Esophagus muscularis mucosa (tissue), 4 donors: ENCODE data around the gene PRODH. TPM values are rescaled to one million over a fixed set of nuclear protein-coding genes. Genes with fewer than 3 reads are reported as not detected.
"Not testable (repeated sequence)": the region's sequence is repeated elsewhere in the genome, so short reads cannot be mapped to it uniquely, and the experiment has no call there.

ENCODE experiments used
- DNase-seq: peaks from one replicate; pipeline ENCODE4 v3.0.0-alpha.2; 2017; ENCODE audit errors: extremely low spot score
- H3K27ac ChIP-seq, 4 donors: fragments of 200-600 bp; sonication (generic); replicated peaks in 1 of 4; 1 replicate in 3 of 4; 2 replicates in 1 of 4; pipeline ENCODE4 v1.5.1; 2016 to 2019; ENCODE audit warnings: mild to moderate bottlenecking in 1 of 4
- H3K27me3 ChIP-seq, 4 donors: fragments of 200-600 bp; sonication (generic); one replicate each; pipeline versions ENCODE4 v1.5.1 to v1.6.0; 2016 to 2019
- H3K36me3 ChIP-seq, 4 donors: fragments of 200-600 bp; sonication (generic); one replicate each; pipeline ENCODE4 v1.5.1; 2016 to 2019
- H3K4me1 ChIP-seq, 4 donors: fragments of 200-600 bp; sonication (generic); one replicate each; pipeline ENCODE4 v1.5.1; 2016 to 2019
- H3K4me3 ChIP-seq, 4 donors: fragments of 200-600 bp; sonication (generic); 1 replicate in 2 of 4; 2 replicates in 2 of 4; pipeline ENCODE4 v1.5.1; 2016 to 2019; ENCODE audit warnings: mild to moderate bottlenecking in 4 of 4, moderate library complexity in 1 of 4
- H3K9me3 ChIP-seq, 4 donors: fragments of 200-600 bp; sonication (generic); 1 replicate in 3 of 4; 2 replicates in 1 of 4; pipeline ENCODE4 v1.5.1; 2016 to 2019
- EP300 ChIP-seq: sonication (generic); formaldehyde crosslinking; IDR thresholded peaks from one replicate; pipeline ENCODE4 v1.6.1; 2017; ENCODE audit warnings: antibody characterized with exemption
- POLR2A ChIP-seq: fragments of 450-650 bp; IDR thresholded peaks from one replicate; pipeline ENCODE4 v1.6.1; 2017; ENCODE audit warnings: antibody characterized with exemption, moderate library complexity, mild to moderate bottlenecking, low read depth
- POLR2AphosphoS5 ChIP-seq, 2 donors: sonication (generic); formaldehyde crosslinking; IDR thresholded peaks; one replicate each; pipeline ENCODE4 v1.6.1; 2017; ENCODE audit warnings: antibody characterized with exemption in 2 of 2
- WGBS: methylation state at CpG from one replicate; pipeline ENCODE4 v1.1.5; 2018; 5-methylcytosine and 5-hydroxymethylcytosine counted together
- intact Hi-C: fragments of 100-400 bp; cut with DNase I; formaldehyde crosslinking; loops from one replicate; pipeline ENCODE4 v1.15.1; 2023
- total RNA-seq, 4 donors: library from RNA; depleted of rRNA; stranded (reverse); fragments of >200 nt; gene quantifications; one replicate each; pipeline versions ENCODE4 v1.1.0 to v1.2.1, GENCODE V29; 2016
- TF ChIP-seq, protein P1 (sequence below), 3 experiments: fragments of 200-600 bp in 2 of 3; fragments of 450-650 bp in 1 of 3; sonication (generic) in 2 of 3; IDR thresholded peaks; one replicate each; pipeline ENCODE4 v1.5.1; 2017 to 2019; ENCODE audit warnings: antibody characterized with exemption in 3 of 3, mild to moderate bottlenecking in 2 of 3, moderate library complexity in 1 of 3

The PRODH gene
- total RNA-seq, 4 donors from 2014 or later: 1.4 to 7.2 (median 3.9) TPM

DNA sequence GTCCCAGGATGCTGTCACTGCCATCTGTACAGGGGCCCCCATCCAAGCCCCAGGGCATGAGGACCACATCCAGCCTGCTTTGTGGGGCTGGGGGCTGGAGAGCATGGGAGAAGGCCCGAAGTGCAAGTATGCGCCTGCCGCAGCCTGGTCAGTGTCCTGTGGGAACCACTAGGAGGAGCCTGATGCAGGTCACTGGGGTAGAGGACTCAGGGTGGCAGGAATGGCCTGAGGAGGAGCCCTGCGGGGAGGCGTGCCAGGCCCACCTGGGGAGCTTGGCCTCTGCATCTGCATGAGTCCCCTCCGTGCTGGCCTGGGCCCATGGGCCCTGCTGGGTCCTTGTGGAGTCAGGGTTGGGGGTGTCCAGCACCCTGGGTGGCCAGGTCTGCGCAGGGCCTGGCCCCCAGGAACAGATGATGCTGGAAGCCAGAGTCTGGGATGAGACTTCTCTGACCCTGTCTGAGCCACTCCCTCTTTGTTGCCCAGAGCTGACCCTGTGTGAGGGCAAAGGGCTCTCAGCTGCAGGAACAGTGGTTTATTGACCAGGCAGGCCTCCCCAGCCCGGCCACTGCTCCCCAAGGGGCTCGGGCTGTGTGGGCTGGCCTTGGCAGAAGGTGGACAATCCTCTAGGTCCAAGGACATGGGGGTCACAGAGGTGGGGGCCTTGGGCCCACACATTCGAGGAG is 23.7 kb downstream of the PRODH start:
- H3K27ac ChIP-seq, DNase-seq, H3K27me3 ChIP-seq, H3K9me3 ChIP-seq, H3K4me3 ChIP-seq, H3K4me1 ChIP-seq, H3K36me3 ChIP-seq, intact Hi-C loops: not testable (repeated sequence)
- WGBS: no CpG with 5 or more reads among the region's 10 CpGs

DNA sequence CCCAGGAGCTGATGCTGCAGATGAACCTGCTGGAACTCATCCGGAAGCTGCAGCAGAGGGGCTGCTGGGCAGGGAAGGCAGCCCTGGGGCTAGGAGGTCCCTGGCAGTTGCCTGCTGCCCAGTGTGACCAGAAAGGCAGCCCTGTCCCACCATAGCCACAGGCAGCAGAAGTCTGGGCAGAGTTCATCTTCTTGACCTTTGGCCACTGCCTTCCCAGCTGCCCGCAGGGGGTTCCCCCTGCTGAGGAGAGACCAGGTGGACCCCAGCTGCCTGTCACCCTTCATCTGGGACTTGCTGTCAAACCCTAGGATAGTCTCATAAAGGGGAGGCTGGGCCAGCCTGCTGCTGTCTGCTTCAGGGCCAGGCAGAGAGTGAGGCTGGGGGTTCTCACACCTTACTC is 24.6 kb downstream of the PRODH start:
- intact Hi-C loops, H3K27ac ChIP-seq: not testable (repeated sequence)
- WGBS: no CpG with 5 or more reads among the region's 2 CpGs

DNA sequence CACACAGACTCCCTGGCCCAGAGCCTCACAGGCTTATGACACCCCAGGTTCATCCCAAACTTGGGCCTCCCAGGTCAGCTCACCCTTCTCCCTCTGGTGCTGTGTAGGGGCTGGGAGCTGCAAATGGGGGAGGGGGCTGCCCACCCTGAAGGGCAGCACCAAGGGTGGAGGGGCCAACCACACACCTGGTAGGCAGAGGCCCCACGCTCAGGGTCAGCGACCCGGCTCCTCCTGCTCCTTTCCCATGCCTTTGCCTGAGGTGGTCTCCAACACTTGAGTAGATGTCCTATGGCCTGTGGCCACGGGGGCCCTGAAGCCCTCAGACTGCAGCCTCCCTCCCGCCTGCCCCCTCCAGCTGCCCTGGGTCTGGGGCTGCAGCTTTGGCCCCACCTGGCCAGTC is 26.5 kb downstream of the PRODH start:
- Histone ChIP-seq H3K27ac (no peak overlapping the region), H3K4me3 (no peak overlapping the region), H3K36me3 (no peaks in the 10 kb centered on the region), H3K9me3 (no peaks in the 10 kb centered on the region), H3K4me1 (no peaks in the 10 kb centered on the region), H3K27me3 (no peaks in the 10 kb centered on the region)
- TF ChIP-seq, protein P1, sequence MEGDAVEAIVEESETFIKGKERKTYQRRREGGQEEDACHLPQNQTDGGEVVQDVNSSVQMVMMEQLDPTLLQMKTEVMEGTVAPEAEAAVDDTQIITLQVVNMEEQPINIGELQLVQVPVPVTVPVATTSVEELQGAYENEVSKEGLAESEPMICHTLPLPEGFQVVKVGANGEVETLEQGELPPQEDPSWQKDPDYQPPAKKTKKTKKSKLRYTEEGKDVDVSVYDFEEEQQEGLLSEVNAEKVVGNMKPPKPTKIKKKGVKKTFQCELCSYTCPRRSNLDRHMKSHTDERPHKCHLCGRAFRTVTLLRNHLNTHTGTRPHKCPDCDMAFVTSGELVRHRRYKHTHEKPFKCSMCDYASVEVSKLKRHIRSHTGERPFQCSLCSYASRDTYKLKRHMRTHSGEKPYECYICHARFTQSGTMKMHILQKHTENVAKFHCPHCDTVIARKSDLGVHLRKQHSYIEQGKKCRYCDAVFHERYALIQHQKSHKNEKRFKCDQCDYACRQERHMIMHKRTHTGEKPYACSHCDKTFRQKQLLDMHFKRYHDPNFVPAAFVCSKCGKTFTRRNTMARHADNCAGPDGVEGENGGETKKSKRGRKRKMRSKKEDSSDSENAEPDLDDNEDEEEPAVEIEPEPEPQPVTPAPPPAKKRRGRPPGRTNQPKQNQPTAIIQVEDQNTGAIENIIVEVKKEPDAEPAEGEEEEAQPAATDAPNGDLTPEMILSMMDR (IDR thresholded peaks at IDR 0.05): no peak
- TF ChIP-seq EP300 (no peak), POLR2AphosphoS5 (IDR thresholded peaks at IDR 0.05) (no peak), POLR2A (no peak)
- no CpG with 5 or more reads among the region's 5 CpGs for WGBS
- intact Hi-C loops: no loop called here
- DNase-seq: no peak

More for the DNA sequence above, 24.6 kb downstream of the PRODH start:
- H3K9me3 ChIP-seq, H3K27me3 ChIP-seq, H3K36me3 ChIP-seq, H3K4me3 ChIP-seq, DNase-seq, H3K4me1 ChIP-seq: not testable (repeated sequence)

DNA sequence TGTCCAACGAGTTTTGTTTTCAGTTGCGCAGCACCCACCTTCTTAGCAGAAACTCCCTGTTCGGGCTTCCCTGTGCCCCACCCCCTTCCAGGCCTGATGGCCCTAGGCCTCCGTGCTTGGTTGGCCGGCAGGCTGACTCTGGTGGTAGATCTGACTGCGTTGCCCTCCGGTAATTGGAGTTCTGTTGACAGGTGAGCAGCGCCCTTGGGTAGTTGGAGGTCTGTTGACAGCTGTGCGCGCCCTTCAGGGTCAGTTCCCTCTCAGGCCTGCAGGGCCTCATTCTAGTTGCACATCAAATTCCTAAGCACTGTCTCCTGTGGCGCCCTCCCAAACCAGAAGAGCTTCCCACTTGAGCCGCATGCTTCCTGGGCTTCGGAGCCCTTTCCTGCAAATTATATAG is 29.2 kb downstream of the PRODH start:
- TF ChIP-seq EP300 (no peak), POLR2A (no peak), POLR2AphosphoS5 (IDR thresholded peaks at IDR 0.05) (no peak)
- TF ChIP-seq, protein P1 (IDR thresholded peaks at IDR 0.05): no peak
- intact Hi-C loops: no loop called here
- WGBS: no CpG with 5 or more reads among the region's 13 CpGs
- H3K27ac ChIP-seq: no peak overlapping the region
- no peak overlapping the region for H3K4me3 ChIP-seq
- no peak for DNase-seq
- H3K4me1 ChIP-seq: no peaks in the 10 kb centered on the region
- H3K36me3 ChIP-seq: no peaks in the 10 kb centered on the region
- no peaks in the 10 kb centered on the region for H3K9me3 ChIP-seq
- H3K27me3 ChIP-seq: no peaks in the 10 kb centered on the region

DNA sequence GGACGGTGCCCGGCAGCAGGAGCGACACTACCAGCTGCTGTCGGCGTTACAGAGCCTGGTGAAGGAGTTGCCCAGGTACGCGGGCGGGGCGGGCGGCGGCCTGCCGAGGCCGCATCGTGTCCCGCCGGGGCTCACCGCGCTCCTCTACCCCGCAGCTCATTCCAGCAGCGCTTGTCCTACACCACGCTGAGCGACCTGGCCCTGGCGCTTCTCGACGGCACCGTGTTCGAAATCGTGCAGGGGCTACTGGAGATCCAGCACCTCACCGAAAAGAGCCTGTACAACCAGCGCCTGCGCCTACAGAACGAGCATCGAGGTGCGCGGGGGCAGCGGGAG is 29.7 kb downstream of the PRODH start:
- H3K27me3 ChIP-seq, H3K36me3 ChIP-seq, H3K4me1 ChIP-seq, DNase-seq, H3K4me3 ChIP-seq, H3K27ac ChIP-seq, H3K9me3 ChIP-seq, intact Hi-C loops: not testable (repeated sequence)
- WGBS: no CpG with 5 or more reads among the region's 36 CpGs

DNA sequence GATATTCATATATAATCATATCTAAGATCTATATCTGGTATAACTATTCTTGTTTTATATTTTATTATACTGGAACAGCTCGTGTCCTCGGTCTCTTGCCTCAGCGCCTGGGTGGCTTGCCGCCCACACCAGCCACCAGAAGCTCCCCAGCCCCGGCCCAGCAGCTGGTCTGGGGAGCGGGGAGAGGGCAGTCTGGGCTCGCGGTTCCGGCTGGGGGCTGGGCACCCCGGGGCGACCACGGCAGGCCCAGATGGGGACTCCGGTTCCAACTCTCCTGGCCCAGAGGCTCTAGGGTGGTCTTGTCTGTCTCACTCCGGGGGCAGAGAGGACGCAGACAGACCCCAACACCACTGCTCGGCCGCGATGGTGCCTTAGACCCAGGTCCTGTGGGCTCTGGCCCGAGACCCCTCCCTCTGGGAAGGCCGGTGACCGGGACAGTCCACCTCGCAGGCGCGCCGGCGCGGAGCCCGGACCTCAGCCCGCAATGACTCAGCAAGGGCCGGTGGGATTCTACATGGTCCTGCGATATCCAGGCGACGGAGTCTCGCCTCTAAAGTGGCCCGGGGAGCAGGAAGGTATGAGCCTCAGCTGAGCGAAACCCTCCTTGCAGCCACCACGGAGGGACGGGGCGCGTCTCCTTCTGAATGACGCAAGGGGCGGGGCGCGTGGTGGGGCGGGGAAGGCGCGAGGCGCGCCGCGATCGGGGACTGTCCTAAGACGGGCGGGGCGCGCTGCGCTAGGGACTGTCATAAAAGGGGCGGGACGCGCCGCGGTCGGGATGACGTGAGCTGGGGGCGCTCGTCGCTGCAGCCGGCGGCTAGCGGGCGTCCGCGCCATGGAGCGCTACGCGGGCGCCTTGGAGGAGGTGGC is 30.3 kb downstream of the PRODH start, which contains the start of gene DGCR6:
Gene DGCR6, plus strand, starts transcription at position 781 of the 870 bp plus-strand sequence. Its CDS starts 55 bp downstream, at position 836.
- WGBS: no CpG with 5 or more reads among the region's 77 CpGs
- Histone ChIP-seq H3K27ac (no peak within 1 kb of the TSS), H3K9me3 (no peaks in the 10 kb centered on the region), H3K4me1 (no peaks in the 10 kb centered on the region), H3K4me3 (no peak within 1 kb of the TSS), H3K27me3 (no peaks in the 10 kb centered on the region), H3K36me3 (no peaks in the 10 kb centered on the region)
- DNase-seq: no peak
- TF ChIP-seq POLR2AphosphoS5 (IDR thresholded peaks at IDR 0.05) (no peak), EP300 (no peak), POLR2A (no peak)
- TF ChIP-seq, protein P1 (IDR thresholded peaks at IDR 0.05): no peak
- intact Hi-C loops: no loop called here

DNA sequence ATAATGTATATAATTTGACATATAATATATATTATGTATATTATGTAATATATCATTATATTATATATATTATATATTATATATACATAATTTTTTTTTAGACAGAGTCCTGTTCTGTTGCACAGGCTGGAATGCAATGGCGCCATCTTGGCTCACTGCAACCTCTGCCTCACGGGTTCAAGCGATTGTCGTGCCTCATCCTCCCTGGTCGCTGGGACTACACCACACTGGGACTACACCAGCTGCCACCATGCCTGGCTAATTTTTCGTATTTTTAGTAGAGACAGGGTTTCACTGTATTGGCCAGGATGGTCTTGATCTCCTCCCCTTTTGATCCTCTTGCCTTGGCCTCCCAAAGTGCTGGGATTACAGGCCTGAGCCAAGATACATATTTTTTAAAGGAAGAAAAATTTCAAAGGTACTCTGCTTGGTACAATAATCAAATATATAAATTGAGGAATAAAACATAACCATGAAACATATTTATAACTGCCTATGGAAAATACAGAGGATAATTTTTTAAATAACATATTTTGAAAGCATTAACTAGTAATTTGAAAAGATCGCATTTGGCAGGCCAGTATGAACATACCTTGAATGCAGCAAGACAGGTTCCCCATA is 39.9 kb downstream of the PRODH start:
- H3K9me3 ChIP-seq, H3K4me1 ChIP-seq, DNase-seq, H3K27ac ChIP-seq, H3K27me3 ChIP-seq, H3K4me3 ChIP-seq, intact Hi-C loops, H3K36me3 ChIP-seq: not testable (repeated sequence)
- WGBS: 85% methylated on average over 5 of the region's 7 CpGs

DNA sequence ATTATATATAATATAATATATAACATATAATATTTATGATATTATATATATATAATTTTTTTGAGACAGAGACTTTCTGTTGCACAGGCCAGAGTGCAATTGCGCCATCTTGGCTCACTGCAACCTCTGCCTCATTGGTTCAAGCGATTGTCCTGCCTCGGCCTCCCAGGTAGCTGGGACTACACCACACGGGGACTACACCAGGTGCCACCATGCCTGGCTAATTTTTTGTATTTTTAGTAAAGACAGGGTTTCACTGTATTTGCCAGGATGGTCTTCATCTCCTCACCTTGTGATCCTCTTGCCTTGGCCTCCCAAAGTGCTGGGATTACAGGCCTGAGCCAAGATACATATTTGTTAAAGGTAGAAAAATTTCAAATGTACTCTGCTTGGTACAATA is 42.3 kb downstream of the PRODH start:
- WGBS: no CpG with 5 or more reads among the region's 4 CpGs
- H3K36me3 ChIP-seq, H3K9me3 ChIP-seq, intact Hi-C loops, H3K4me1 ChIP-seq, DNase-seq, H3K27ac ChIP-seq, H3K4me3 ChIP-seq, H3K27me3 ChIP-seq: not testable (repeated sequence)
